Measurements from ENCODE around the gene GZMM.

GRCh38 chr19:588741-589692 lies 45.2 kb downstream of the GZMM start:
- TF ChIP-seq RAD21 (IDR thresholded peaks at IDR 0.05; ENCODE audit: low read length) (no peak), TEAD4 (IDR thresholded peaks at IDR 0.05; ENCODE audit: borderline replicate concordance, insufficient read depth) (no peak), IRF3 (IDR thresholded peaks at IDR 0.05; ENCODE audit: low read depth, low read length) (no peak), CTCF (IDR thresholded peaks at IDR 0.05) (no peak), REST (IDR thresholded peaks at IDR 0.05; ENCODE audit: low read depth, low read length) (no peak), JUND (IDR thresholded peaks at IDR 0.05) (no peak), GABPA (IDR thresholded peaks at IDR 0.05; ENCODE audit: low read depth) (no peak), ELF1 (IDR thresholded peaks at IDR 0.05) (no peak), CHD2 (IDR thresholded peaks at IDR 0.05; ENCODE audit: low read length, partially characterized antibody) (no peak), EZH2phosphoT487 (IDR thresholded peaks at IDR 0.05; ENCODE audit: borderline replicate concordance, low read depth) (no peak), MAX (IDR thresholded peaks at IDR 0.05; ENCODE audit: low read depth) (no peak), NFIC (IDR thresholded peaks at IDR 0.05; ENCODE audit: borderline replicate concordance) (no peak)
